ENCODE data around the gene SUPT3H. TPM values are rescaled to one million over a fixed set of nuclear protein-coding genes. Genes with fewer than 3 reads are reported as not detected.

The SUPT3H gene
- total and polyA plus RNA-seq, 2 of the 8 experiments (the other 6 are each of a cell fraction or from before 2014, with no cell fraction given) = 18.8 to 23.0 TPM

DNA sequence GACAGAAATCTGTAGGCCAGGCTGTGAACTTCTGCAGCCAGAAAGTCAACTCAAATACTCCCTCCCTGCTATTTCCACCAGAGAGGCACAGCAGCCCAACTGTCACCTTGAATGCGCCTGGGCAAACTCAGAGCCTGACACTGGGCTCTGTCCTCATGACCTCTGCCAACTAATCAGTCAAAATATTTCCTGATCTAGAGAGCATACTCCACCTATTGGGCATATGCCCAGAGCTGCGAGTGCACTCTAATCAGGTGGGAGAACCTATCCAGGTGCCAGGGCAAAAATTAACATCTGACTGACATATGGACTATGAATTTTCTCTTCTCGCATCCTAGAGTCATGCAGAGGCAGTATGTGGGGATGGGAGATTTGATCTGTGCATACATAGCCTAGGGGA, 455.9 kb downstream of the SUPT3H start:
- Histone ChIP-seq H2BK5ac (ENCODE audit: low read depth, low read length) (no peak overlapping the region), H2AFZ (ENCODE audit: low read length) (no peak overlapping the region), H3K4ac (replicated peaks; ENCODE audit: insufficient read length, low read depth, low read length) (no peak overlapping the region), H2BK120ac (replicated peaks; ENCODE audit: low read depth, low read length) (no peak overlapping the region), H2AK5ac (ENCODE audit: low read depth, low read length) (no peak overlapping the region), H3K27me3 (replicated peaks in 1 of 4; ENCODE audit: control insufficient read depth in 3 of 4, extremely low read depth in 1 of 4, insufficient read depth in 3 of 4, low read length in 3 of 4) (no peaks in the 10 kb centered on the region), H3K79me2 (ENCODE audit: control insufficient read depth in 1 of 2, insufficient read depth in 2 of 2, low read length in 2 of 2) (no peaks in the 10 kb centered on the region), H2BK12ac (ENCODE audit: low read depth, low read length) (no peak overlapping the region), H2BK15ac (ENCODE audit: low read length) (no peak overlapping the region), H4K91ac (replicated peaks; ENCODE audit: insufficient read length, low read length) (no peak overlapping the region), H3K79me1 (ENCODE audit: low read depth, low read length) (no peaks in the 10 kb centered on the region), H3K27ac (ENCODE audit: low read depth, low read length) (no peak overlapping the region), H2BK20ac (ENCODE audit: low read length) (no peak overlapping the region), H3K23ac (ENCODE audit: insufficient read length) (no peak overlapping the region), H3K36me3 (ENCODE audit: control insufficient read depth in 2 of 4, insufficient read depth in 4 of 4, low read length in 3 of 4) (no peaks in the 10 kb centered on the region; a peak in 1 of 8 replicates), H3K18ac (ENCODE audit: extremely low read depth, low read length) (no peak overlapping the region), H3K4me2 (ENCODE audit: insufficient read depth in 1 of 2, low read depth in 2 of 2, low read length in 2 of 2) (no peak overlapping the region), H3K4me3 (ENCODE audit: extremely low read depth in 1 of 4, insufficient read depth in 2 of 4, low read depth in 3 of 4, low read length in 4 of 4) (no peak overlapping the region), H4K5ac (ENCODE audit: insufficient read length, low read depth, low read length) (no peak overlapping the region), H3K9me3 (ENCODE audit: insufficient read depth in 2 of 2, low read depth in 1 of 2, low read length in 1 of 2) (no peaks in the 10 kb centered on the region), H3K9ac (replicated peaks in 1 of 4; ENCODE audit: extremely low read depth in 1 of 4, low read depth in 3 of 4, low read length in 3 of 4) (no peak overlapping the region), H4K20me1 (replicated peaks in 1 of 2; ENCODE audit: control insufficient read depth in 1 of 2, insufficient read depth in 2 of 2, low read length in 2 of 2) (no peaks in the 10 kb centered on the region), H3K56ac (replicated peaks; ENCODE audit: insufficient read length, low read depth, low read length) (no peak overlapping the region), H3K4me1 (replicated peaks in 1 of 4; ENCODE audit: control insufficient read depth in 3 of 4, insufficient read depth in 4 of 4, low read length in 3 of 4) (no peaks in the 10 kb centered on the region), H4K8ac (ENCODE audit: extremely low read depth, insufficient read depth, low read length) (no peak overlapping the region), H3K23me2 (ENCODE audit: low read depth, low read length) (no peaks in the 10 kb centered on the region), H3K14ac (ENCODE audit: insufficient read length) (no peak overlapping the region)
- WGBS, 2 experiments (ENCODE audit: extremely low coverage in 1 of 2, insufficient coverage in 1 of 2, insufficient read length in 1 of 2, insufficient replicate concordance in 2 of 2, low coverage in 1 of 2, low lambda C conversion rate in 2 of 2, missing lambda C conversion rate in 1 of 2) = 90% methylated on average over 3 of the region's 3 CpGs; no CpG with 5 or more reads in 1 of the 2 experiments
- no peak for TF ChIP-seq CHD2 (IDR thresholded peaks at IDR 0.05; ENCODE audit: low read length)
- peak in 1 of 2 experiments; percentile 14; a peak in 1 of 4 replicates for TF ChIP-seq RAD21 (IDR thresholded peaks at IDR 0.05 in 1 of 2, conservative IDR thresholded peaks at IDR 0.05 in 1 of 2; ENCODE audit: low read depth in 2 of 2, low read length in 2 of 2)
- CTCF ChIA-PET (ENCODE audit: partially characterized antibody) = interaction anchor here (1.9 kb wide), 1 partner anchor 13 kb away, joined by 5 read pairs; no protein-coding TSS in a partner anchor
- no peak for FAIRE-seq
- no peak for DNase-seq (ENCODE audit: low read depth in 1 of 2, low spot score in 2 of 2)
- POLR2A ChIA-PET (ENCODE audit: partially characterized antibody) = no interaction called here
